IPS-18c (cell line): ENCODE data around the gene NECAB2.

ENCODE experiments used
- H3K4me3 ChIP-seq: 2 replicates; pipeline ENCODE4 v1.7.0; 2013; ENCODE audit warnings: low read depth, mild to moderate bottlenecking, low read length, moderate library complexity; ENCODE audit not compliant: insufficient read depth
- H3K9me3 ChIP-seq: one replicate; pipeline ENCODE4 v1.6.1; 2013; ENCODE audit warnings: mild to moderate bottlenecking, low read length, moderate library complexity; ENCODE audit not compliant: control insufficient read depth, insufficient read depth

The NECAB2 gene

GRCh38 chr16:83967838-83968305 is at the start of gene NECAB2:
Gene NECAB2 (plus strand): TSS chr16:83968244. CDS start chr16:83968649, 405 bp downstream.
- no peaks in the 10 kb centered on the region for H3K9me3 ChIP-seq
- peak within 1 kb of the TSS; percentile 44 for H3K4me3 ChIP-seq

- Histone ChIP-seq H3K4me3 (no peak overlapping the region), H3K9me3 (no peaks in the 10 kb centered on the region)
Observed at GRCh38 chr16:83920894-83921491, 47.1 kb upstream of the NECAB2 start.

- Histone ChIP-seq H3K9me3 (no peaks in the 10 kb centered on the region), H3K4me3 (no peak overlapping the region)
Observed at GRCh38 chr16:83923581-83924365, 44.3 kb upstream of the NECAB2 start.

- Histone ChIP-seq H3K9me3 (no peaks in the 10 kb centered on the region), H3K4me3 (no peak overlapping the region)
Observed at GRCh38 chr16:83924686-83925085, 43.4 kb upstream of the NECAB2 start.

- no peak overlapping the region for H3K4me3 ChIP-seq
- no peaks in the 10 kb centered on the region for H3K9me3 ChIP-seq
Observed at GRCh38 chr16:83925095-83925905, 42.7 kb upstream of the NECAB2 start.

GRCh38 chr16:83925957-83926725 is 41.9 kb upstream of the NECAB2 start:
- Histone ChIP-seq H3K9me3 (no peaks in the 10 kb centered on the region), H3K4me3 (no peak overlapping the region)

- peak overlapping the region; percentile 43; the same call in 1 of the 2 replicates for H3K4me3 ChIP-seq
- no peaks in the 10 kb centered on the region for H3K9me3 ChIP-seq
Observed at GRCh38 chr16:83926726-83927397, 41.2 kb upstream of the NECAB2 start.

DNA sequence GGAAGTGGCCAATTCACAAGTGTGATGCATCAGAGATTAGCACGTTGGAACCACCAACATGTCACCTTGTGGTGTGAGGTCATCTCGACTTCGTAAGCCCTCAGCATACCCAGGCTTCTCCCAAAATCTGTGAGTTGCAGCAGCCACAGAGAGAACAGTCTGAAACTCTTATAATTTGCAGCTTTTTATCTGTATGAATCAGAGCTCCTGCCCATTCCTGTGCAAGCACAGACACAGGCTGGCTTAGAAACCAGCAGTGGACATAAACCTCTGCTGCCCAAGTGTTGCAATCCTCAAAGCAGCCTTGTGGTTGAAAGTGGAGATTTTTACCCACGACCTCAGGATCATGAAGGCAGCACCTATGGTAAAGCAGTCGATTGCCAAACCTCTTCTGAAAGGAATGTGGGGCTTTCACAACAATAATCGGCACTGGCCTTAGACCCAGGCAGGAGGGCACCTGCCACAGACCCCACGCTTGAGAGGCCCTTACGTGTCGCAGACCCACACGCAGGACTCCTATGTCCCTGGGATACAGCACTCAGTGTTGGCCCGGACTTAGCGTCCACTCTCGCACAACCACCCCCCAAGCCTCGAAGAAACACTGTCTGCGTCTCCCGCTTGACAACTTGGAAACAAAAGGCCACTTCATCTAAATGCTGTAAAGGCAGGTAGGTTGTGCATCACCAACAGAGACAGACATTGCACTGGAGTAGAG is 39.5 kb upstream of the NECAB2 start:
- no peak overlapping the region; the same call in 1 of the 2 replicates for H3K4me3 ChIP-seq
- H3K9me3 ChIP-seq, result no peaks in the 10 kb centered on the region

DNA sequence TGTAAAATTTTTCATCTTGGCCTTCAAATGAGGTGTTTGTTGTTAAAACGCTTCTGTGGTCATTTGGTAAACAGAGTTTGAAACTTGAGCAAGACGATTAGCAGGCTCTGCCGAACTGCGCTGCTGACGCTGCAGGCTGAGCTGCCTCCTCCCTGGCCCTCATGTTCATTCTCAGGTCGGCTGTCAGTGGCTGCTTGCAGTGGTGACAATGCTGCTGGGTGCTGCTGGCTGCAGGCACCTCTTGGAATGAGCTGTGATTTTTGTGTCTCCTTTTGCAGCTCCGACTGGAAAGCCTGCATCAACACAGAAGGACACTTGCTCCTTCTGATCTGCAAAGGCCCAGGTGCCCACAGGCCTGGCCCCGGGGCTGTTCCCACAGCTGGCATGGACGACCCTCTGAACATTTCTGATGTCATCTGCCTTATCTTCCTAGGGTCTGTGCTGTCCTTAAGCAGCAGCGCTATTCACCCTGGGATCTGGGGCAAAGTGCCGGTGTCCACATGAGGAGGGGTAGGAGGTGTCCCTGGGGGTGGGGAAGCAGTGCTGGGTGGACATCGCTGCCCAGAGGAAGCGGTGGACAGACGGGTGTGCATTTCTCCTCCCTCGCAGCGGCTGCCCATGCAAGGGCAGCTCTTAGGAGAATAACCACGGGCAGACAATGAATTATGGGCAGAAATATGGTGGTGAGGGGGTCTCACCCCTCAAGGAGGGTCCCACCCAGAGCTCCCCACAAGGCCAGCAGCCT is 38.1 kb upstream of the NECAB2 start:
- no peak overlapping the region for H3K4me3 ChIP-seq

DNA sequence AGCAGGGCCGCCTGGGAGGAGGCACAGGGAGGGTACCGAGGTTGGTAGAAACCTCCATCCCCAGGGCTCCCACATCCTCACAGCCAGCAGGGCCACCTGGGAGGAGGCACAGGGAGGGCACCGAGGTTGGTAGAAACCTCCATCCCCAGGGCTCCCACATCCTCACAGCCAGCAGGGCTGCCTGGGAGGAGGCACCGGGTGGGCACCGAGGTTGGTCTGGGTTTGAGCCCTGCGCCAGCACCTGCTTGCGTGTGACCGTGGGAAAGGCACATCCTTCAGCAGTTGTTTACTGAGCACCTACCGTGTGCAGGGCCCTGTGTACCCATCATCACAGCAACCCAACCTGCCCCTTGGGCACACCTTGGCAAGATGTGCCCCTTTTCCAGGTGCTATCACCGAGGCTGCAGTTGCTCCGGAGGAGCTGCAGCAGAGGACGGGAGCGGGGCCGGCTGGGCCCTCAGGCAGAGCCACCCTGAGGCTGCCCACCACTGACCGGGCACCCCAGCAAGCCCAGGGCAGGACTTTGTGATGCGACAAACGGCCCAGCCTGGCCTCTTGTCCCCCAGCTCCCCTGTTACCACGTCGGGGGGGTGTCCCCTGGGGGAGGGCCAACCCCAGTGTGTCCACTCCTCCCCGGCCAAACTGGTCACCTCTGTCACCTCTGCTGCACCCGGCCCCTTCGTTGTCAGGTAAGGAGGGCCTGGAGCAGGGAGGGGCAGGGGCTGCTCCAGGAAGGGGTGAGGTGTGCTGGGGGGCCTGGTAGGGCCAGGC is 37.1 kb upstream of the NECAB2 start:
- no peak overlapping the region for H3K4me3 ChIP-seq
- H3K9me3 ChIP-seq, result no peaks in the 10 kb centered on the region

More for the DNA sequence above, 38.1 kb upstream of the NECAB2 start:
- no peaks in the 10 kb centered on the region for H3K9me3 ChIP-seq

GRCh38 chr16:83931556-83931955 is 36.5 kb upstream of the NECAB2 start:
- Histone ChIP-seq H3K9me3 (no peaks in the 10 kb centered on the region), H3K4me3 (no peak overlapping the region)

DNA sequence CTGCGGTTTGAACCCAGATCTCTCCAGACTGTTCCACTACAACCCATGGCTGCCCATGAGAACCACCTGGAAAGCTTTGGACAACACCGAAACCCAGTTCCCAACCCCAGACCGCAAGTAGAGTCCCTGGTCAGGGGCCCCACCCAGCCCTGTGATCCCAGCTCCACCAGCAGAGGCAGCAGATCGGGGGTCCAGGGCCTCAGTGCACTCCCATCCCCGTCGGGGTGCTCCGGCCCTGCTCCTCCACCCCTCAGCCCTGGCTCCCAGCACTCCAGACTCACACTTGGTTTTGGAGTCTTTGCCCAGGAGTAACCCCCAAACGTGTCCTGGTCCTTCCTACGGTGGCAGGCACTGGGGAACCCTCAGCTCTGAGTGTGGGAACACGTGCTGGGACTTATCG is 35.7 kb upstream of the NECAB2 start:
- no peak overlapping the region for H3K4me3 ChIP-seq
- no peaks in the 10 kb centered on the region for H3K9me3 ChIP-seq

DNA sequence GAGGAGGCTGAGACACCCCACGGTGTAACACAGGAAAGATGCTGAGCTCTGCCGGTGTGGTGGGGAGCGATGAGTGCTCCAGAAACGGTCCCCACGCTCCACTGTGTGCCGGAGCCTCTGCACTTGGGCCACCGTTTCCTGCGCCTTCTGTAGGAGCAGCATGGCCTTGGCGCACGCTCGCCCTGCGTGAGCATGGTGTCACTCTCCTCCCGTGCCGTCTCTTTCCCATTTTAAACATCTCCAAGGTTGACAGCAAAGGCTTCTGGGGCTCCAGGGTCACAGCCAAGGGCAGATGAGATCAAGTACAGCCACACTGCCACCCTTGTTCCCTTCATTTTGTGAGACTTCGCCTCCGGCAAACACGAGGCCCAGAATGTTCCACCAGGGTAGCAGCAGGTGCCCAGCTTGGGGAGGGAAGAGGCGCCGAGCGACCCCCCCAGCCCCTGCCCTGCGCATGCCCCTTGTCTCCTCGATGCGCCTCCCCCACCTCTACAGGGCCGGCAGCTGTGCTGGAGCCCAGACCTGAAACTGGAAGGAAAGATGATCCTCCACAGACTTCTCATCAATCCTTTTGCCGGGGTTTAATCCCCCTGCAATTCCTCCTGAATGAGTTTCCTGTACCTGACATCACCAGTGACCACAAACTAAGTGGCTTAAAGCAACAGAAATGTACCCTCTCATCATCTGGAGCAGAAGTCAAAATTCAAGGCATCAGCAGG is 34.9 kb upstream of the NECAB2 start:
- Histone ChIP-seq H3K9me3 (no peaks in the 10 kb centered on the region), H3K4me3 (no peak overlapping the region)

- no peak overlapping the region for H3K4me3 ChIP-seq
- H3K9me3 ChIP-seq, result no peaks in the 10 kb centered on the region
Observed at GRCh38 chr16:83933885-83934683, 34.0 kb upstream of the NECAB2 start.
